Endothelial cell of umbilical vein (primary cell): ENCODE measurements around the gene ZBTB40. TPM values are rescaled to one million over a fixed set of nuclear protein-coding genes. Genes with fewer than 3 reads are reported as not detected.

Source experiments
- BruUV-seq: library from RNA; stranded (reverse); fragments of 400-500 nt; replicated peaks from 2 replicates; lab custom pipeline; 2021; lab: Mats Ljungman, UMichigan
- CTCF ChIA-PET: fragments of 300-600, 350-600 bp; sonication (Branson Sonifier 250); formaldehyde crosslinking; loops from one replicate; lab custom pipeline; 2021; ENCODE audit warnings: antibody characterized with exemption, inconsistent platforms; lab: Charles Lee
- POLR2A ChIA-PET: fragments of 300-600, 350-600 bp; sonication (Branson Sonifier 250); formaldehyde crosslinking; loops from one replicate; lab custom pipeline; 2021; ENCODE audit warnings: antibody characterized with exemption, inconsistent platforms; lab: Charles Lee
- DNase-seq: peaks from one replicate; pipeline ENCODE4 v3.0.0-alpha.2; 2011; ENCODE audit warnings: low read depth, low spot score
- FAIRE-seq: peaks from 2 replicates; lab custom pipeline; 2011; peaks lifted over from hg19 to GRCh38; lab: Jason Lieb, UNC
- H2AFZ ChIP-seq: 2 replicates; pipeline ENCODE4 v1.6.0; 2012; ENCODE audit warnings: low read depth, low read length, control low read depth, inconsistent platforms
- H3K27ac ChIP-seq: 2 replicates; pipeline ENCODE4 v1.5.1; 2011; ENCODE audit warnings: low read depth, mild to moderate bottlenecking, control low read depth, low read length, moderate library complexity; ENCODE audit not compliant: insufficient read depth
- H3K27me3 ChIP-seq, 2 experiments: 2 replicates each; pipeline versions ENCODE4 v1.6.0 to v1.6.1; 2011; ENCODE audit warnings: low read length in 2 of 2, mixed read lengths in 1 of 2; ENCODE audit not compliant: control insufficient read depth in 2 of 2, insufficient read depth in 2 of 2
- H3K36me3 ChIP-seq, 2 experiments: 2 replicates in 1 of 2; 3 replicates in 1 of 2; pipeline ENCODE4 v1.5.1; 2011; ENCODE audit warnings: low read length in 2 of 2, mild to moderate bottlenecking in 1 of 2, moderate library complexity in 1 of 2; ENCODE audit not compliant: control insufficient read depth in 2 of 2, insufficient read depth in 2 of 2; ENCODE audit errors: extremely low read depth in 1 of 2
- H3K4me1 ChIP-seq: 3 replicates; pipeline ENCODE4 v1.5.1; 2011; ENCODE audit warnings: mild to moderate bottlenecking, low read length; ENCODE audit not compliant: control insufficient read depth, insufficient read depth; ENCODE audit errors: extremely low read depth
- H3K4me2 ChIP-seq: 2 replicates; pipeline ENCODE4 v1.6.1; 2011; ENCODE audit warnings: low read length, control low read depth, mixed read lengths; ENCODE audit not compliant: insufficient read depth
- H3K4me3 ChIP-seq, 3 experiments: fragments of 200-600 bp in 1 of 3; sonication (generic), shearing (Covaris generic) in 1 of 3; replicated peaks in 1 of 3; 2 replicates each; pipeline ENCODE4 v1.5.1; 2011 to 2016; ENCODE audit warnings: control low read depth in 3 of 3, low read length in 3 of 3, mild to moderate bottlenecking in 2 of 3, inconsistent platforms in 1 of 3, low read depth in 1 of 3, moderate library complexity in 1 of 3; ENCODE audit not compliant: insufficient read depth in 1 of 3
- H3K79me2 ChIP-seq: 2 replicates; pipeline ENCODE4 v1.6.0; 2012; ENCODE audit warnings: low read length, inconsistent platforms; ENCODE audit not compliant: control insufficient read depth, insufficient read depth
- H3K9ac ChIP-seq: replicated peaks from 2 replicates; pipeline ENCODE3; 2011; ENCODE audit warnings: low read length, control low read depth; ENCODE audit not compliant: insufficient read depth; ENCODE audit errors: extremely low read depth
- H3K9me1 ChIP-seq: replicated peaks from 3 replicates; pipeline ENCODE4 v1.6.0; 2011; ENCODE audit warnings: mild to moderate bottlenecking, low read length; ENCODE audit not compliant: control insufficient read depth, insufficient read depth; ENCODE audit errors: extremely low read depth
- H3K9me3 ChIP-seq: replicated peaks from 2 replicates; pipeline ENCODE4 v1.5.1; 2012; ENCODE audit warnings: low read length, inconsistent platforms; ENCODE audit not compliant: control insufficient read depth, insufficient read depth
- H4K20me1 ChIP-seq: replicated peaks from 2 replicates; pipeline ENCODE3; 2011; ENCODE audit warnings: mild to moderate bottlenecking, low read length; ENCODE audit not compliant: control insufficient read depth, insufficient read depth; ENCODE audit errors: extremely low read depth
- CTCF ChIP-seq, 2 donors: IDR thresholded peaks; 1 replicate in 1 of 2; 2 replicates in 1 of 2; pipeline ENCODE4 v1.5.1; 2011; ENCODE audit warnings: low read length in 2 of 2, mild to moderate bottlenecking in 2 of 2, moderate library complexity in 2 of 2, control low read depth in 1 of 2, inconsistent platforms in 1 of 2, low read depth in 1 of 2; ENCODE audit not compliant: insufficient read depth in 1 of 2; ENCODE audit errors: extremely low read depth in 1 of 2
- EZH2 ChIP-seq: IDR thresholded peaks from 2 replicates; pipeline ENCODE4 v1.6.1; 2012; ENCODE audit warnings: borderline replicate concordance, low read depth, mild to moderate bottlenecking, moderate library complexity, low read length, inconsistent platforms; ENCODE audit not compliant: severe bottlenecking
- FOS ChIP-seq: IDR thresholded peaks from 2 replicates; pipeline ENCODE4 v1.6.1; 2011; ENCODE audit warnings: mild to moderate bottlenecking, low read length, moderate library complexity, borderline replicate concordance; ENCODE audit not compliant: insufficient read depth
- GATA2 ChIP-seq: IDR thresholded peaks from 2 replicates; pipeline ENCODE4 v1.7.0; 2011; ENCODE audit warnings: low read depth, mild to moderate bottlenecking, moderate library complexity, mixed read lengths, low read length; ENCODE audit not compliant: insufficient read length, insufficient read depth
- JUN ChIP-seq: IDR thresholded peaks from 2 replicates; pipeline ENCODE4 v1.6.1; 2011; ENCODE audit warnings: borderline replicate concordance, low read depth; ENCODE audit not compliant: insufficient read length, insufficient read depth
- MAX ChIP-seq: IDR thresholded peaks from 2 replicates; pipeline ENCODE4 v1.6.1; 2011; ENCODE audit not compliant: insufficient read depth, insufficient read length
- MYC ChIP-seq: IDR thresholded peaks from one replicate; pipeline ENCODE4 v1.6.1; 2011; ENCODE audit warnings: mild to moderate bottlenecking, low read depth, low read length
- POLR2A ChIP-seq: IDR thresholded peaks from 2 replicates; pipeline ENCODE4 v1.6.1; 2012; ENCODE audit warnings: low read depth, mild to moderate bottlenecking, control low read depth, low read length
- POLR2AphosphoS5 ChIP-seq: IDR thresholded peaks from 2 replicates; pipeline ENCODE4 v1.6.1; 2012; ENCODE audit warnings: low read depth, mild to moderate bottlenecking, control low read depth, low read length, moderate library complexity; ENCODE audit not compliant: insufficient read depth
- dilution Hi-C: fragments of 300-500 bp; cut with MboI; formaldehyde crosslinking; loops from one replicate; pipeline ENCODE4 v1.15.0; 2019; ENCODE audit warnings: low sequenced_read_pairs; ENCODE audit not compliant: extremely low pct_ligation_motif_present
- intact Hi-C: fragments of 100-400 bp; cut with micrococcal nuclease; formaldehyde crosslinking; loops from one replicate; pipeline ENCODE4 v1.10.0; 2022
- polyA plus RNA-seq, 4 experiments: library from polyadenylated mRNA; depleted of rRNA in 3 of 4; stranded (reverse) in 3 of 4; unstranded in 1 of 4; fragments of >200 nt; gene quantifications; 2 replicates each; pipeline versions ENCODE4 v1.2.1 to v1.2.3, GENCODE V29; 2011 to 2012; ENCODE audit warnings: missing spikeins in 1 of 4
- total RNA-seq: library from RNA; stranded (reverse); gene quantifications from 2 replicates; pipeline ENCODE4 v1.2.3, GENCODE V29; 2021

ZBTB40 gene
- total and polyA plus RNA-seq, 2 donors (not counting 3 experiments of a cell fraction or from before 2014, with no cell fraction given) = 12.3 to 21.3 TPM

DNA sequence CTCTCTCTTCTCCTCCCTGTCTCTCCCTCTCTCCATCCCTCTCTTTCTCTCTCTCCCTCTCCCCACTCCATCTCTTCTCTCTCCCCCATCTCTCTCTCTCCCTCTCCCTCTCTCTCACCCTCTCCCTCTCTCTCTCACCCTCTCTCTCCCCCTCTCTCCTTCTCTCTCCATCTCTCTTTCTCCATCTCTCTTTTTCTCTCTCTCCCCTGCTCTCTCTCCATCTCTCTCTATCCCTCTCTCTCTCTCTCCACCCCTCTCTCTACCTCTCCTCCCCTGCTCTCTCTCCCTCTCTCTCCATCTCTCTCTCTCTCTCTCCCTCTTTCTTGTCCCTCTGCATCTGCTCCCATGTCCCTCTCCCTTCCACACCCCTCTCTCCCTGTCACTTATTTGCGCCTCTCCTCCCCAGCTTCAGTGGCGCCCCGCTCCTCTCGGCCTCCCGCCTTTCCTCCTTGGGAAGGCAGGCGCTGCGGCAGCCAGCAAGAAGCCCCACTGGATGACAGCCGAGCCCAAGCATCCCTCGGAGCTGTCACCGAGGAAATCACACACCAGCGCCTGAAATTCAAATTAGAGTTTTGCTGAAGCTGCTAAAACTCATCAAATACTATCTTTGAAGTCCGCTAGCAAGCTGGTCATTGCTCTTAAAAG, 96.3 kb downstream of the ZBTB40 start:
- Histone ChIP-seq H3K9me3 (no peaks in the 10 kb centered on the region), H2AFZ (no peak overlapping the region), H3K27me3 (peaks cover 11 to 12% of the 10 kb centered on the region in 2 experiments), H3K9ac (no peak overlapping the region), H3K4me1 (no peaks in the 10 kb centered on the region), H3K9me1 (no peaks in the 10 kb centered on the region), H3K79me2 (no peaks in the 10 kb centered on the region), H3K4me2 (no peak overlapping the region), H3K36me3 (no peaks in the 10 kb centered on the region), H3K27ac (no peak overlapping the region), H3K4me3 (no peak overlapping the region), H4K20me1 (no peaks in the 10 kb centered on the region)
- CTCF ChIA-PET = no interaction called here
- DNase-seq (no peak), FAIRE-seq (no peak)
- no peak for TF ChIP-seq FOS
- TF ChIP-seq GATA2 = no peak
- no peak for TF ChIP-seq POLR2AphosphoS5
- no peak for TF ChIP-seq MAX
- no peak for TF ChIP-seq JUN
- TF ChIP-seq POLR2A = no peak
- no peak for TF ChIP-seq CTCF (IDR thresholded peaks at IDR 0.05; ENCODE audit: extremely low read depth in 1 of 2, insufficient read depth in 1 of 2, low read depth in 1 of 2, low read length in 2 of 2)
- no peak for TF ChIP-seq MYC
- no peak for TF ChIP-seq EZH2
- POLR2A ChIA-PET = no interaction called here
- no TSS peak for BruUV-seq
- dilution Hi-C loops (no loop called here), intact Hi-C loops (no loop called here)
